K562 (cell line): ENCODE measurements around the gene RNF152. TPM values are rescaled to one million over a fixed set of nuclear protein-coding genes. Genes with fewer than 3 reads are reported as not detected.

Experiments used
- ATAC-seq: fragments of 200-7000 bp; cut with Tn5 transposase; 3 replicates; pipeline ENCODE4 v1.9.1; 2020; ENCODE audit warnings: moderate library complexity
- BruUV-seq: library from RNA; stranded (reverse); fragments of 400-500 nt; replicated peaks from 2 replicates; lab custom pipeline; 2021; lab: Mats Ljungman, UMichigan
- CTCF ChIA-PET: fragments of 300-600 bp; formaldehyde crosslinking; extraction: SDS; loops from one replicate; lab custom pipeline; 2021; ENCODE audit warnings: low intra/inter-chr PET ratio; lab: Yijun Ruan, JAX
- POLR2A ChIA-PET: fragments of 300-600, 350-650 bp; sonication (Branson Sonifier 250); formaldehyde crosslinking; extraction: SDS; loops from one replicate; lab custom pipeline; 2021; ENCODE audit warnings: antibody characterized with exemption, inconsistent platforms; lab: Yijun Ruan, JAX
- DNase-seq, 4 experiments: peaks; one replicate each; pipeline versions ENCODE4 v3.0.0 to v3.0.0-alpha.2; 2011 to 2018; ENCODE audit warnings: low spot score in 3 of 4, mixed read lengths in 3 of 4; ENCODE audit errors: extremely low read depth in 1 of 4
- FAIRE-seq: peaks from 2 replicates; lab custom pipeline; 2011; peaks lifted over from hg19 to GRCh38; lab: Jason Lieb, UNC
- H2AFZ ChIP-seq: 2 replicates; pipeline ENCODE4 v1.6.0; 2011; ENCODE audit warnings: low read depth, low read length, control low read depth, inconsistent platforms
- H3K27ac ChIP-seq: fragments of 200-600 bp; 3 replicates; pipeline ENCODE4 v1.8.0; 2011; ENCODE audit warnings: low read depth, mild to moderate bottlenecking, control low read depth, inconsistent platforms, low read length, moderate library complexity, mixed read lengths; ENCODE audit errors: extremely low read depth
- H3K27me3 ChIP-seq, 2 experiments: fragments of 300-600 bp in 1 of 2; 2 replicates in 1 of 2; 3 replicates in 1 of 2; pipeline versions ENCODE4 v1.6.0 to v1.8.0; 2011; ENCODE audit warnings: inconsistent platforms in 2 of 2, low read length in 2 of 2, mild to moderate bottlenecking in 1 of 2, mixed read lengths in 1 of 2, moderate library complexity in 1 of 2; ENCODE audit not compliant: control insufficient read depth in 2 of 2, insufficient read depth in 2 of 2
- H3K36me3 ChIP-seq: fragments of 300-600 bp; 3 replicates; pipeline ENCODE4 v1.8.0; 2011; ENCODE audit warnings: mild to moderate bottlenecking, low read length, inconsistent platforms; ENCODE audit not compliant: control insufficient read depth, insufficient read depth
- H3K4me1 ChIP-seq, 2 experiments: fragments of 200-600 bp in 1 of 2; replicated peaks in 1 of 2; 2 replicates in 1 of 2; 3 replicates in 1 of 2; pipeline versions ENCODE4 v1.5.1 to v1.8.0; 2011; ENCODE audit warnings: inconsistent platforms in 2 of 2, low read length in 2 of 2, mild to moderate bottlenecking in 1 of 2, mixed read lengths in 1 of 2, moderate library complexity in 1 of 2; ENCODE audit not compliant: control insufficient read depth in 2 of 2, insufficient read depth in 2 of 2
- H3K4me2 ChIP-seq: 2 replicates; pipeline ENCODE4 v1.6.1; 2011; ENCODE audit warnings: low read length, control low read depth, inconsistent platforms, mixed read lengths; ENCODE audit not compliant: insufficient read depth
- H3K4me3 ChIP-seq: fragments of 200-600 bp; sonication (generic), shearing (Covaris generic); 2 replicates; pipeline ENCODE4 v1.5.1; 2016; ENCODE audit warnings: control low read depth, inconsistent platforms
- H3K79me2 ChIP-seq: fragments of 200-600 bp; 3 replicates; pipeline ENCODE4 v1.8.0; 2011; ENCODE audit warnings: low read length, inconsistent platforms; ENCODE audit not compliant: control insufficient read depth, insufficient read depth
- H3K9ac ChIP-seq, 2 experiments: 2 replicates each; pipeline versions ENCODE4 v1.6.0 to v1.6.1; 2011; ENCODE audit warnings: low read depth in 2 of 2, low read length in 2 of 2, control low read depth in 1 of 2, inconsistent platforms in 1 of 2, mild to moderate bottlenecking in 1 of 2, mixed read lengths in 1 of 2; ENCODE audit not compliant: insufficient read depth in 1 of 2
- H3K9me1 ChIP-seq: one replicate; pipeline ENCODE4 v1.6.0; 2011; ENCODE audit warnings: inconsistent platforms, mild to moderate bottlenecking, low read length, moderate library complexity; ENCODE audit not compliant: control insufficient read depth, insufficient read depth
- H3K9me3 ChIP-seq: replicated peaks from 2 replicates; pipeline ENCODE4 v1.5.1; 2011; ENCODE audit warnings: low read depth, low read length, inconsistent platforms; ENCODE audit not compliant: control insufficient read depth, insufficient read depth
- H4K20me1 ChIP-seq: replicated peaks from 2 replicates; pipeline ENCODE4 v1.6.1; 2011; ENCODE audit warnings: low read length, inconsistent platforms, mixed read lengths; ENCODE audit not compliant: control insufficient read depth, insufficient read depth
- BRF2 ChIP-seq: IDR thresholded peaks from 3 replicates; pipeline ENCODE4 v1.6.1; 2011; ENCODE audit warnings: borderline replicate concordance, mild to moderate bottlenecking; ENCODE audit not compliant: insufficient read length, insufficient read depth
- DACH1 ChIP-seq: fragments of 450-650 bp; IDR thresholded peaks from 2 replicates; pipeline ENCODE4 v1.6.1; 2018; ENCODE audit not compliant: partially characterized antibody
- ETV1 ChIP-seq: fragments of 450-650 bp; conservative IDR thresholded peaks from 2 replicates; pipeline ENCODE4 v1.6.1; 2016; ENCODE audit warnings: missing genetic modification characterization, control low read depth, low read depth, missing compliant biosample characterization
- FOS ChIP-seq: IDR thresholded peaks from 3 replicates; pipeline ENCODE4 v1.6.1; 2011; ENCODE audit not compliant: insufficient read length; ENCODE audit errors: extremely low read depth
- KLF13 ChIP-seq: fragments of 450-650 bp; IDR thresholded peaks from 2 replicates; pipeline ENCODE4 v1.6.1; 2016; ENCODE audit warnings: missing genetic modification characterization, low read depth, mild to moderate bottlenecking, missing compliant biosample characterization, moderate library complexity, borderline replicate concordance
- MAFK ChIP-seq: IDR thresholded peaks from 2 replicates; pipeline ENCODE4 v1.6.1; 2011; ENCODE audit warnings: low read length, improper control_type of control experiment
- MNT ChIP-seq, 2 experiments: fragments of 450-650 bp; conservative IDR thresholded peaks; 2 replicates each; pipeline ENCODE4 v1.6.1; 2017; ENCODE audit warnings: mild to moderate bottlenecking in 2 of 2, moderate library complexity in 2 of 2
- PCBP1 ChIP-seq: fragments of 200-400 bp; formaldehyde crosslinking; IDR thresholded peaks from 2 replicates; pipeline ENCODE4 v1.6.1; 2018; ENCODE audit warnings: mild to moderate bottlenecking, low read depth, low read length; ENCODE audit not compliant: poor library complexity, severe bottlenecking
- PKNOX1 ChIP-seq: fragments of 450-650 bp; IDR thresholded peaks from 2 replicates; pipeline ENCODE4 v1.6.1; 2016
- POLR3G ChIP-seq: IDR thresholded peaks from 2 replicates; pipeline ENCODE4 v1.6.1; 2011; ENCODE audit not compliant: insufficient read length, insufficient replicate concordance; ENCODE audit errors: extremely low read depth
- PTBP1 ChIP-seq: fragments of 200-400 bp; formaldehyde crosslinking; IDR thresholded peaks from 2 replicates; pipeline ENCODE4 v1.6.1; 2017; ENCODE audit warnings: low read depth, low read length
- RAD51 ChIP-seq: fragments of 450-650 bp; IDR thresholded peaks from 2 replicates; pipeline ENCODE4 v1.7.1; 2016; ENCODE audit warnings: low read depth, mild to moderate bottlenecking, borderline replicate concordance
- SMAD3 ChIP-seq: fragments of 450-650 bp; formaldehyde crosslinking; conservative IDR thresholded peaks from 2 replicates; pipeline ENCODE4 v1.4.0; 2020; ENCODE audit warnings: mild to moderate bottlenecking
- ZBED1 ChIP-seq: IDR thresholded peaks from 2 replicates; pipeline ENCODE4 v1.6.1; 2014
- ZBTB17 ChIP-seq: fragments of 450-650 bp; formaldehyde crosslinking; IDR thresholded peaks from 2 replicates; pipeline ENCODE4 v1.4.0; 2020; ENCODE audit warnings: mild to moderate bottlenecking
- ZNF184 ChIP-seq: sonication (generic); formaldehyde crosslinking; IDR thresholded peaks from 2 replicates; pipeline ENCODE4 v1.5.0; 2020; ENCODE audit warnings: missing genetic modification reagents
- ZNF263 ChIP-seq: sonication (generic); formaldehyde crosslinking; IDR thresholded peaks from 2 replicates; pipeline ENCODE4 v1.8.0; 2022; ENCODE audit warnings: mild to moderate bottlenecking, missing genetic modification reagents, borderline replicate concordance
- ZNF347 ChIP-seq: fragments of 450-650 bp; formaldehyde crosslinking; IDR thresholded peaks from 2 replicates; pipeline ENCODE4 v1.4.0; 2020; ENCODE audit warnings: low read depth, mild to moderate bottlenecking, moderate library complexity
- WGBS: fragments of 100-300 bp; shearing (Covaris generic); methylation state at CpG from one replicate; pipeline ENCODE4 v1.1.6; 2016; ENCODE audit warnings: low coverage, mixed read lengths; ENCODE audit not compliant: insufficient coverage; ENCODE audit errors: missing lambda C conversion rate; 5-methylcytosine and 5-hydroxymethylcytosine counted together
- in situ Hi-C: fragments of 300-500 bp; cut with MboI; formaldehyde crosslinking; loops from 4 replicates; pipeline ENCODE4 v1.15.0; 2018; ENCODE audit warnings: inconsistent platforms, mixed read lengths
- intact Hi-C: fragments of 100-400 bp; cut with micrococcal nuclease; formaldehyde crosslinking; loops from 2 replicates; pipeline ENCODE4 v1.14.2; 2022
- polyA plus RNA-seq, 8 experiments: library from polyadenylated mRNA; depleted of rRNA in 4 of 8; stranded (reverse) in 5 of 8; unstranded in 3 of 8; fragments of >200 nt; fragmentation: Nextera tagmentation in 2 of 8; fragmentation: Illumina TruSeq in 1 of 8; extraction: Ambion mirVana in 2 of 8; extraction: Trizol in 1 of 8; gene quantifications; 2 replicates each; pipeline versions ENCODE4 v1.2.1 to v1.2.3, GENCODE V29; 2011 to 2014; ENCODE audit warnings: inconsistent platforms in 1 of 8, missing spikeins in 1 of 8
- total RNA-seq, 7 experiments: library from RNA; depleted of rRNA in 6 of 7; stranded (reverse); fragments of >200 nt in 6 of 7; fragmentation: Illumina TruSeq in 2 of 7; extraction: Trizol in 2 of 7; gene quantifications; 2 replicates each; pipeline versions ENCODE4 v1.2.1 to v1.2.3, GENCODE V29; 2011 to 2021; ENCODE audit warnings: low replicate concordance in 1 of 7

The RNF152 gene
- total and polyA plus RNA-seq, 9 of the 15 experiments (the other 6 are each of a cell fraction or from before 2014, with no cell fraction given), result 0.04 to 0.05 TPM; not detected in 7

GRCh38 chr18:61822879-61823278 is 69.9 kb downstream of the RNF152 start:
- Histone ChIP-seq H3K4me1 (no peaks in the 10 kb centered on the region), H3K4me2 (no peak overlapping the region), H3K27me3 (no peaks in the 10 kb centered on the region), H3K9me1 (no peaks in the 10 kb centered on the region), H3K79me2 (no peaks in the 10 kb centered on the region), H4K20me1 (no peaks in the 10 kb centered on the region), H3K36me3 (no peaks in the 10 kb centered on the region), H3K9me3 (no peaks in the 10 kb centered on the region), H3K9ac (no peak overlapping the region), H3K4me3 (no peak overlapping the region), H2AFZ (no peak overlapping the region), H3K27ac (no peak overlapping the region)
- FAIRE-seq (no peak), DNase-seq (no peak), ATAC-seq (no peak)
- WGBS, result 2% methylated on average over 4 of the region's 4 CpGs
- no peak for TF ChIP-seq FOS
- no peak for TF ChIP-seq ZNF263 (CRISPR knock-in tag)
- no peak for TF ChIP-seq PTBP1
- no peak for TF ChIP-seq MNT (conservative IDR thresholded peaks at IDR 0.05)
- TF ChIP-seq ZBTB17, result no peak
- no peak for TF ChIP-seq BRF2
- no peak for TF ChIP-seq DACH1
- no peak for TF ChIP-seq MAFK
- no peak for TF ChIP-seq KLF13
- no peak for TF ChIP-seq ZNF347 (CRISPR knock-in tag)
- TF ChIP-seq POLR3G, result no peak
- TF ChIP-seq ZNF184 (CRISPR knock-in tag), result no peak
- no peak for TF ChIP-seq PCBP1
- no peak for TF ChIP-seq SMAD3 (CRISPR knock-in tag)
- TF ChIP-seq ZBED1, result no peak
- TF ChIP-seq RAD51, result no peak
- TF ChIP-seq PKNOX1, result no peak
- TF ChIP-seq ETV1 (tag), result no peak
- intact Hi-C loops, result no loop called here
- in situ Hi-C loops, result no loop called here
- ChIA-PET CTCF (no interaction called here), POLR2A (no interaction called here)
- no TSS peak for BruUV-seq
